Measurements from ENCODE around the gene MAML2. TPM values are rescaled to one million over a fixed set of nuclear protein-coding genes. Genes with fewer than 3 reads are reported as not detected.

MAML2 gene
- total and polyA plus RNA-seq, 4 donors: 3.8 to 41.8 (median 13.7) TPM

- H3K27ac ChIP-seq (ENCODE audit: low read depth in 1 of 2, low read length in 1 of 2): no peak overlapping the region
- no peak overlapping the region for H3K4me3 ChIP-seq
- DNase-seq (no peak), ATAC-seq (ENCODE audit: insufficient read depth, low FRiP score) (no peak)
- H3K36me3 ChIP-seq (ENCODE audit: control insufficient read depth in 4 of 4, insufficient read depth in 4 of 4, low read length in 4 of 4): no peaks in the 10 kb centered on the region
- H3K9ac ChIP-seq (ENCODE audit: insufficient read depth in 1 of 2, low read length in 2 of 2): no peak overlapping the region
- peaks cover 0 to 9% (median 0%) of the 10 kb centered on the region in 5 donors for H3K4me1 ChIP-seq (ENCODE audit: control insufficient read depth in 5 of 5, insufficient read depth in 5 of 5, low read length in 5 of 5)
- H3K9me3 ChIP-seq (ENCODE audit: control insufficient read depth in 4 of 4, insufficient read depth in 3 of 4, low read length in 3 of 4): no peaks in the 10 kb centered on the region
- no peak for TF ChIP-seq CTCF (IDR thresholded peaks at IDR 0.05; ENCODE audit: control extremely low read depth, extremely low read depth)
- 94% methylated on average over 1 of the region's 1 CpG for WGBS, 2 donors
- no peaks in the 10 kb centered on the region for H3K27me3 ChIP-seq (ENCODE audit: control insufficient read depth in 3 of 3, insufficient read depth in 3 of 3, low read length in 2 of 3)
Observed at GRCh38 chr11:95964281-95964680, 378.7 kb downstream of the MAML2 start.

- peak in 2 of 3 donors; percentile 41 to 45 for DNase-seq
- TF ChIP-seq CTCF (IDR thresholded peaks at IDR 0.05; ENCODE audit: control extremely low read depth, extremely low read depth): no peak
- WGBS, 2 donors: 85 to 100% methylated on average over 1 of the region's 1 CpG
- Histone ChIP-seq H3K9ac (ENCODE audit: insufficient read depth in 1 of 2, low read length in 2 of 2) (no peak overlapping the region), H3K4me1 (ENCODE audit: control insufficient read depth in 5 of 5, insufficient read depth in 5 of 5, low read length in 5 of 5) (peaks cover 0 to 9% (median 0%) of the 10 kb centered on the region in 5 donors), H3K27me3 (ENCODE audit: control insufficient read depth in 3 of 3, insufficient read depth in 3 of 3, low read length in 2 of 3) (no peaks in the 10 kb centered on the region), H3K4me3 (no peak overlapping the region), H3K9me3 (ENCODE audit: control insufficient read depth in 4 of 4, insufficient read depth in 3 of 4, low read length in 3 of 4) (no peaks in the 10 kb centered on the region), H3K36me3 (ENCODE audit: control insufficient read depth in 4 of 4, insufficient read depth in 4 of 4, low read length in 4 of 4) (no peaks in the 10 kb centered on the region), H3K27ac (ENCODE audit: low read depth in 1 of 2, low read length in 1 of 2) (no peak overlapping the region)
- ATAC-seq (ENCODE audit: insufficient read depth, low FRiP score): no peak
Observed at GRCh38 chr11:95961758-95962157, 381.2 kb downstream of the MAML2 start.

GRCh38 chr11:95950905-95951304, 392.1 kb downstream of the MAML2 start:
- Histone ChIP-seq H3K27ac (ENCODE audit: low read depth in 1 of 2, low read length in 1 of 2) (no peak overlapping the region), H3K9ac (ENCODE audit: insufficient read depth in 1 of 2, low read length in 2 of 2) (no peak overlapping the region), H3K27me3 (ENCODE audit: control insufficient read depth in 3 of 3, insufficient read depth in 3 of 3, low read length in 2 of 3) (no peaks in the 10 kb centered on the region), H3K9me3 (ENCODE audit: control insufficient read depth in 4 of 4, insufficient read depth in 3 of 4, low read length in 3 of 4) (peaks cover 0 to 3% (median 0%) of the 10 kb centered on the region in 4 donors), H3K4me1 (ENCODE audit: control insufficient read depth in 5 of 5, insufficient read depth in 5 of 5, low read length in 5 of 5) (no peaks in the 10 kb centered on the region), H3K36me3 (ENCODE audit: control insufficient read depth in 4 of 4, insufficient read depth in 4 of 4, low read length in 4 of 4) (no peaks in the 10 kb centered on the region), H3K4me3 (no peak overlapping the region)
- DNase-seq (no peak), ATAC-seq (ENCODE audit: insufficient read depth, low FRiP score) (no peak)
- TF ChIP-seq CTCF (IDR thresholded peaks at IDR 0.05; ENCODE audit: control extremely low read depth, extremely low read depth): no peak

- no peaks in the 10 kb centered on the region for H3K4me1 ChIP-seq (ENCODE audit: control insufficient read depth in 5 of 5, insufficient read depth in 5 of 5, low read length in 5 of 5)
- H3K36me3 ChIP-seq (ENCODE audit: control insufficient read depth in 4 of 4, insufficient read depth in 4 of 4, low read length in 4 of 4): no peaks in the 10 kb centered on the region
- no peak for DNase-seq
- H3K27me3 ChIP-seq (ENCODE audit: control insufficient read depth in 3 of 3, insufficient read depth in 3 of 3, low read length in 2 of 3): no peaks in the 10 kb centered on the region
- TF ChIP-seq CTCF (IDR thresholded peaks at IDR 0.05; ENCODE audit: control extremely low read depth, extremely low read depth): no peak
- no peak overlapping the region for H3K27ac ChIP-seq (ENCODE audit: low read depth in 1 of 2, low read length in 1 of 2)
- 93 to 94% methylated on average over 3 of the region's 3 CpGs for WGBS, 2 donors
- H3K9ac ChIP-seq (ENCODE audit: insufficient read depth in 1 of 2, low read length in 2 of 2): no peak overlapping the region
- no peak for ATAC-seq (ENCODE audit: insufficient read depth, low FRiP score)
- no peak overlapping the region for H3K4me3 ChIP-seq
- H3K9me3 ChIP-seq (ENCODE audit: control insufficient read depth in 4 of 4, insufficient read depth in 3 of 4, low read length in 3 of 4): peaks cover 2 to 9% (median 8%) of the 10 kb centered on the region in 4 donors
Observed at GRCh38 chr11:95948637-95949036, 394.4 kb downstream of the MAML2 start.
